ENCODE data around the gene ZNF296. TPM values are rescaled to one million over a fixed set of nuclear protein-coding genes. Genes with fewer than 3 reads are reported as not detected.

The ZNF296 gene
- total RNA-seq, 1 donor from 2014 or later: 0.12 TPM

DNA sequence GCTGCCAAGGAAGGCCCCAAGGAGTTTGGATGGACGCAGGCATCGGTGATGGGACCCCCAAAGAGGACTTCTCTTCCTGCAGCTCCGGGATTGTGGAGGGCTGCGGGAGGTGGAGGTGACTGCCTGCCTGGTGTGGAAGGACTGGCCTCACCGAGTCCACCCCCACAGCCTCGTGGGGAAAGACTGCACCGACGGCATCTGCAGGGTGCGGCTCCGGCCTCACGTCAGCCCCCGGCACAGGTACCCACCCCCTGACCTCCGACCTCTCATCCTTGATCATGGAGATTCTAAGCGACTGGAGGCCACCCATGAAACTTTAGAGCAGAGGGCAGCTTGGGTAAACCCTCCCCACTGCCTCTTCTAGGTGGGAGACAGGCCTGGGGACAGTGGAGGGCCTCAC lies 54.3 kb downstream of the ZNF296 start:
- Mint-ChIP-seq H3K4me1 (ENCODE audit: low read depth) (no peaks in the 10 kb centered on the region), H3K27ac (ENCODE audit: unreplicated experiment) (no peak overlapping the region), H3K36me3 (ENCODE audit: low read depth) (peaks cover 3% of the 10 kb centered on the region), H3K4me3 (ENCODE audit: unreplicated experiment) (no peak overlapping the region), H3K27me3 (ENCODE audit: low read depth) (no peaks in the 10 kb centered on the region), H3K9me3 (ENCODE audit: low read depth) (no peaks in the 10 kb centered on the region)
- TF ChIP-seq, protein P1, sequence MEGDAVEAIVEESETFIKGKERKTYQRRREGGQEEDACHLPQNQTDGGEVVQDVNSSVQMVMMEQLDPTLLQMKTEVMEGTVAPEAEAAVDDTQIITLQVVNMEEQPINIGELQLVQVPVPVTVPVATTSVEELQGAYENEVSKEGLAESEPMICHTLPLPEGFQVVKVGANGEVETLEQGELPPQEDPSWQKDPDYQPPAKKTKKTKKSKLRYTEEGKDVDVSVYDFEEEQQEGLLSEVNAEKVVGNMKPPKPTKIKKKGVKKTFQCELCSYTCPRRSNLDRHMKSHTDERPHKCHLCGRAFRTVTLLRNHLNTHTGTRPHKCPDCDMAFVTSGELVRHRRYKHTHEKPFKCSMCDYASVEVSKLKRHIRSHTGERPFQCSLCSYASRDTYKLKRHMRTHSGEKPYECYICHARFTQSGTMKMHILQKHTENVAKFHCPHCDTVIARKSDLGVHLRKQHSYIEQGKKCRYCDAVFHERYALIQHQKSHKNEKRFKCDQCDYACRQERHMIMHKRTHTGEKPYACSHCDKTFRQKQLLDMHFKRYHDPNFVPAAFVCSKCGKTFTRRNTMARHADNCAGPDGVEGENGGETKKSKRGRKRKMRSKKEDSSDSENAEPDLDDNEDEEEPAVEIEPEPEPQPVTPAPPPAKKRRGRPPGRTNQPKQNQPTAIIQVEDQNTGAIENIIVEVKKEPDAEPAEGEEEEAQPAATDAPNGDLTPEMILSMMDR (IDR thresholded peaks at IDR 0.05): no peak
- no peak for DNase-seq (ENCODE audit: low spot score)

Other genes with a start within 250 kb of the ZNF296 start
- gene NECTIN2, start 230.2 kb downstream of the ZNF296 start, total RNA-seq: 88.9 to 120 TPM (median 116 TPM) in 3 replicates
- gene TOMM40, start 185.2 kb downstream of the ZNF296 start, total RNA-seq: 39.0 to 46.1 TPM (median 40.9 TPM) in 3 replicates
- 47.1 to 178 TPM (median 170 TPM) in 3 replicates for gene APOE, start 170.7 kb downstream of the ZNF296 start, total RNA-seq
- gene APOC1, start 161.9 kb downstream of the ZNF296 start, total RNA-seq: 2.2 to 6.9 TPM in 2 of 3 replicates, not detected in the other
- gene APOC4, start 134.2 kb downstream of the ZNF296 start, total RNA-seq: not detected in 3 replicates
- gene APOC2, start 130.4 kb downstream of the ZNF296 start, total RNA-seq: not detected in 3 replicates
- 91.4 to 122 TPM (median 96.3 TPM) in 3 replicates for gene CLPTM1, start 121.1 kb downstream of the ZNF296 start, total RNA-seq
- gene RELB, start 75.0 kb downstream of the ZNF296 start, total RNA-seq: 7.4 to 11.0 TPM (median 9.8 TPM) in 3 replicates
- gene CLASRP, start 37.4 kb downstream of the ZNF296 start, total RNA-seq: 43.4 to 63.6 TPM (median 49.1 TPM) in 3 replicates
- 14.7 to 21.7 TPM (median 17.8 TPM) in 3 replicates for gene GEMIN7, start 2.8 kb upstream of the ZNF296 start, total RNA-seq
- 23.9 to 30.2 TPM (median 24.0 TPM) in 3 replicates for gene PPP1R37, start 16.7 kb upstream of the ZNF296 start, total RNA-seq
- 0.10 to 0.13 TPM in 2 of 3 replicates, not detected in the other for gene NKPD1, start 84.5 kb upstream of the ZNF296 start, total RNA-seq
- 12.7 to 15.9 TPM (median 13.7 TPM) in 3 replicates for gene TRAPPC6A, start 101.8 kb upstream of the ZNF296 start, total RNA-seq
- 15.1 to 21.0 TPM (median 17.6 TPM) in 3 replicates for gene BLOC1S3, start 102.3 kb upstream of the ZNF296 start, total RNA-seq
- gene EXOC3L2, start 168.9 kb upstream of the ZNF296 start, total RNA-seq: 0.37 to 1.3 TPM (median 0.51 TPM) in 3 replicates
- 36.5 to 54.7 TPM (median 46.3 TPM) in 3 replicates for gene MARK4, start 174.8 kb upstream of the ZNF296 start, total RNA-seq
- not detected in 3 replicates for gene CKM, start 246.4 kb upstream of the ZNF296 start, total RNA-seq

All from chondrocyte (in vitro differentiated cells).